ENCODE data around the gene NAT8L. TPM values are rescaled to one million over a fixed set of nuclear protein-coding genes. Genes with fewer than 3 reads are reported as not detected.

NAT8L gene
- 0.14 and 0.66 TPM in 2 replicates for total RNA-seq

GRCh38 chr4:2059046-2059725 lies at the start of gene NAT8L:
Gene NAT8L, plus strand, starts transcription at chr4:2059327. Its CDS starts 185 bp downstream, at chr4:2059512.

Other genes starting within 250 kb of the NAT8L start
- 77.3 and 98.4 TPM in 2 replicates for gene LETM1, start 203.2 kb upstream of the NAT8L start, total RNA-seq
- gene NSD2, start 187.9 kb upstream of the NAT8L start, total RNA-seq: 60.6 and 116 TPM in 2 replicates
- gene NELFA, start 50.4 kb upstream of the NAT8L start, total RNA-seq: 16.9 and 23.2 TPM in 2 replicates
- gene HAUS3, start 182.8 kb downstream of the NAT8L start, total RNA-seq: 3.7 and 15.0 TPM in 2 replicates
- gene POLN, start 182.8 kb downstream of the NAT8L start, total RNA-seq: 1.1 and 1.9 TPM in 2 replicates
- 31.4 and 45.7 TPM in 2 replicates for gene MXD4, start 202.8 kb downstream of the NAT8L start, total RNA-seq